Activated T-helper 2 cell treated with anti-CD3 and anti-CD28 coated beads, Interferon-gamma antibody, Interleukin-2, Interleukin-4, amounts not matched to agents 10 μg/mL and 5 μg/mL and 100 μg/mL, durations not matched to agents 14 hours and 24 hours and 36 hours (primary cell): ENCODE data around the gene MT1G. TPM values are rescaled to one million over a fixed set of nuclear protein-coding genes. Genes with fewer than 3 reads are reported as not detected.
A peak's percentile ranks its signal among the peaks of the same experiment; 100 is the strongest.
"Not testable (repeated sequence)": the region's sequence is repeated elsewhere in the genome, so short reads cannot be mapped to it uniquely, and the experiment has no call there.

Experiments used
- DNase-seq: peaks from one replicate; pipeline ENCODE4 v3.0.0; 2021; ENCODE audit warnings: low spot score
- H3K27ac Mint-ChIP-seq: one replicate; pipeline ENCODE4 v1.8.0; 2021; ENCODE audit warnings: mixed read lengths
- H3K27me3 Mint-ChIP-seq: one replicate; pipeline ENCODE4 v1.8.0; 2021; ENCODE audit warnings: low read depth, mixed read lengths
- H3K36me3 Mint-ChIP-seq: one replicate; pipeline ENCODE4 v1.8.0; 2021; ENCODE audit warnings: low read depth, mixed read lengths
- H3K4me1 Mint-ChIP-seq: one replicate; pipeline ENCODE4 v1.8.0; 2021; ENCODE audit warnings: low read depth, mixed read lengths
- H3K4me3 Mint-ChIP-seq: one replicate; pipeline ENCODE4 v1.8.0; 2021; ENCODE audit warnings: low read depth, mild to moderate bottlenecking, moderate library complexity, mixed read lengths
- H3K9me3 Mint-ChIP-seq: one replicate; pipeline ENCODE4 v1.8.0; 2021; ENCODE audit warnings: mixed read lengths
- intact Hi-C: fragments of 100-400 bp; cut with micrococcal nuclease; formaldehyde crosslinking; loops from one replicate; pipeline ENCODE4 v1.15.1; 2023
- total RNA-seq: library from RNA; stranded (reverse); gene quantifications from 2 replicates; pipeline ENCODE4 v1.2.3, GENCODE V29; 2022

The MT1G gene
- total RNA-seq, 1 donor from 2014 or later: 21.1 TPM

- Mint-ChIP-seq H3K4me1 (peaks cover 45% of the 10 kb centered on the region), H3K27me3 (peaks cover 43% of the 10 kb centered on the region), H3K4me3 (no peak overlapping the region), H3K36me3 (no peaks in the 10 kb centered on the region), H3K9me3 (no peaks in the 10 kb centered on the region), H3K27ac (no peak overlapping the region)
- intact Hi-C loops: loop anchor here (2.0 to 5.0 kb wide), 3 partner anchors 13 to 59 kb away; partner anchors contain the start of genes MT1M and MT1X
- no peak for DNase-seq
Measured at GRCh38 chr16:56669840-56670619, 2.2 kb upstream of the MT1G start.

GRCh38 chr16:56669005-56669839, 1.4 kb upstream of the MT1G start, which contains the start of gene MT1H:
Gene MT1H (plus strand): TSS chr16:56669814. CDS start chr16:56669885, 71 bp downstream.
- DNase-seq: no peak
- Mint-ChIP-seq H3K36me3 (no peaks in the 10 kb centered on the region), H3K27me3 (peaks cover 42% of the 10 kb centered on the region), H3K4me1 (peaks cover 49% of the 10 kb centered on the region), H3K9me3 (no peaks in the 10 kb centered on the region), H3K4me3 (no peak within 1 kb of the TSS), H3K27ac (no peak within 1 kb of the TSS)
- intact Hi-C loops: loop anchor here (2.0 to 5.0 kb wide), 3 partner anchors 14 to 58 kb away; partner anchors contain the start of genes MT1M and MT1X

- Mint-ChIP-seq H3K27me3 (peaks cover 46% of the 10 kb centered on the region), H3K4me1 (peaks cover 42% of the 10 kb centered on the region)
- H3K4me3 Mint-ChIP-seq, H3K36me3 Mint-ChIP-seq, DNase-seq, H3K9me3 Mint-ChIP-seq, H3K27ac Mint-ChIP-seq: not testable (repeated sequence)
- intact Hi-C loops: loop anchor here (5.0 kb wide), 1 partner anchor 33 kb away; the partner anchor contains the start of gene MT1M
Measured at GRCh38 chr16:56665286-56666261, 2.3 kb downstream of the MT1G start.

GRCh38 chr16:56664506-56664905, 3.4 kb downstream of the MT1G start:
- peaks cover 41% of the 10 kb centered on the region for H3K27me3 Mint-ChIP-seq
- peaks cover 42% of the 10 kb centered on the region for H3K4me1 Mint-ChIP-seq
- DNase-seq: no peak
- H3K36me3 Mint-ChIP-seq: no peaks in the 10 kb centered on the region
- H3K9me3 Mint-ChIP-seq: no peaks in the 10 kb centered on the region
- H3K27ac Mint-ChIP-seq: no peak overlapping the region
- H3K4me3 Mint-ChIP-seq: no peak overlapping the region
- intact Hi-C loops: no loop called here

- no peak for DNase-seq
- Mint-ChIP-seq H3K9me3 (no peaks in the 10 kb centered on the region), H3K4me1 (peaks cover 35% of the 10 kb centered on the region), H3K27ac (peak overlapping the region; percentile 70), H3K27me3 (peaks cover 31% of the 10 kb centered on the region), H3K36me3 (no peaks in the 10 kb centered on the region), H3K4me3 (peak overlapping the region; percentile 73)
- intact Hi-C loops: no loop called here
Measured at GRCh38 chr16:56662357-56663354, 5.2 kb downstream of the MT1G start.

GRCh38 chr16:56658327-56658875, 9.5 kb downstream of the MT1G start:
- H3K4me1 Mint-ChIP-seq: peaks cover 21% of the 10 kb centered on the region

GRCh38 chr16:56657555-56658326, 10.1 kb downstream of the MT1G start, which contains the start of gene MT1F:
Gene MT1F (plus strand): TSS chr16:56657959. CDS start chr16:56658059, 100 bp downstream.
- Mint-ChIP-seq H3K36me3 (no peaks in the 10 kb centered on the region), H3K9me3 (no peaks in the 10 kb centered on the region), H3K27me3 (peaks cover 22% of the 10 kb centered on the region), H3K4me1 (peaks cover 19% of the 10 kb centered on the region), H3K4me3 (peak within 1 kb of the TSS; percentile 96), H3K27ac (peak within 1 kb of the TSS; percentile 79)
- intact Hi-C loops: loop anchor here (1.0 kb wide), 1 partner anchor 14 kb away; no protein-coding TSS in a partner anchor
- peak; percentile 47 for DNase-seq

More at GRCh38 chr16:56658327-56658875, 9.5 kb downstream of the MT1G start:
- intact Hi-C loops: no loop called here
- H3K9me3 Mint-ChIP-seq: no peaks in the 10 kb centered on the region
- H3K27me3 Mint-ChIP-seq: peaks cover 19% of the 10 kb centered on the region
- DNase-seq: no peak
- no peaks in the 10 kb centered on the region for H3K36me3 Mint-ChIP-seq
- no peak overlapping the region for H3K27ac Mint-ChIP-seq
- peak overlapping the region; percentile 96 for H3K4me3 Mint-ChIP-seq

GRCh38 chr16:56653218-56653617, 14.6 kb downstream of the MT1G start:
- Mint-ChIP-seq H3K36me3 (no peaks in the 10 kb centered on the region), H3K4me1 (peaks cover 9% of the 10 kb centered on the region), H3K27me3 (peaks cover 22% of the 10 kb centered on the region), H3K4me3 (no peak overlapping the region), H3K9me3 (no peaks in the 10 kb centered on the region), H3K27ac (no peak overlapping the region)
- intact Hi-C loops: no loop called here
- no peak for DNase-seq

- no peak overlapping the region for H3K27ac Mint-ChIP-seq
- no peak for DNase-seq
- H3K36me3 Mint-ChIP-seq: no peaks in the 10 kb centered on the region
- H3K4me1 Mint-ChIP-seq: peaks cover 4% of the 10 kb centered on the region
- peaks cover 23% of the 10 kb centered on the region for H3K27me3 Mint-ChIP-seq
- H3K4me3 Mint-ChIP-seq: no peak overlapping the region
- no peaks in the 10 kb centered on the region for H3K9me3 Mint-ChIP-seq
- intact Hi-C loops: no loop called here
Measured at GRCh38 chr16:56652600-56652999, 15.3 kb downstream of the MT1G start.

GRCh38 chr16:56651586-56651985, 16.3 kb downstream of the MT1G start, which contains the start of gene MT1B:
Gene MT1B (plus strand): TSS chr16:56651886. CDS start chr16:56651954, 68 bp downstream.
- H3K27me3 Mint-ChIP-seq: peaks cover 30% of the 10 kb centered on the region
- intact Hi-C loops: no loop called here
- H3K4me1 Mint-ChIP-seq: no peaks in the 10 kb centered on the region
- H3K9me3 Mint-ChIP-seq: no peaks in the 10 kb centered on the region
- no peak within 1 kb of the TSS for H3K27ac Mint-ChIP-seq
- H3K4me3 Mint-ChIP-seq: no peak within 1 kb of the TSS
- H3K36me3 Mint-ChIP-seq: no peaks in the 10 kb centered on the region
- DNase-seq: no peak
